ENCODE measurements around the gene GPSM1.

The GPSM1 gene

GRCh38 chr9:136328011-136328621 is 777 bp downstream of the GPSM1 start:
- Histone ChIP-seq H3K4me3 (ENCODE audit: low read length) (peak overlapping the region; percentile 24; the same call in 1 of the 2 replicates), H3K4me1 (ENCODE audit: control insufficient read depth, insufficient read depth, low read length) (peaks cover 9% of the 10 kb centered on the region), H3K9me3 (ENCODE audit: control insufficient read depth, insufficient read depth, low read length) (no peaks in the 10 kb centered on the region), H3K27me3 (ENCODE audit: control insufficient read depth, insufficient read depth, low read length) (no peaks in the 10 kb centered on the region), H3K36me3 (ENCODE audit: control insufficient read depth, insufficient read depth, low read length) (no peaks in the 10 kb centered on the region), H3K27ac (ENCODE audit: low read length) (no peak overlapping the region)
- no peak for DNase-seq (ENCODE audit: low read depth, low spot score)
- no CpG with 5 or more reads among the region's 13 CpGs for WGBS (ENCODE audit: insufficient coverage, insufficient read length)

DNA sequence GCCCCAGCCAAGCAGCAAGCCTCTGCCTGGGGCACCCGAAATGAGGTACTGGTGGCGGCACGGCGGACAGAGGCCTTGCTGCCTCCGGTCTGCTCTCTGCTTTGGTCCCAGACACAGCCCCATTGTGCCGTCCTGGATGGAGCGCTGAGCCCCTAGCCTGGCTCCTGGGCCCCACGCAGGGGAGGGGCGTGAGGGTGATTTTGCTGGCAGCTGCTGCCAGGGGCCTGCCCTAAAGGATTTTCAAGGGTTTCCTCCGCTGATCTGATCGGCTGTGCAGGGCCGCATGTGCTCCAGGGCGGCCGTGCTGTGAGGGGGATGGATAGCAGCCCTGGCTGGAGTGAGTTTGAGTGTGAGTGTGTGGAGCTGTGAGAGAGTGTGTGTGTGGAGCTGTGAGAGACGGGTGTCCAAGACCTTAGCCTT is 1.3 kb downstream of the GPSM1 start:
- H3K27me3 ChIP-seq (ENCODE audit: control insufficient read depth, insufficient read depth, low read length), result no peaks in the 10 kb centered on the region
- H3K9me3 ChIP-seq (ENCODE audit: control insufficient read depth, insufficient read depth, low read length), result no peaks in the 10 kb centered on the region
- DNase-seq (ENCODE audit: low read depth, low spot score), result no peak
- H3K36me3 ChIP-seq (ENCODE audit: control insufficient read depth, insufficient read depth, low read length), result no peaks in the 10 kb centered on the region
- no peak overlapping the region for H3K4me3 ChIP-seq (ENCODE audit: low read length)
- H3K27ac ChIP-seq (ENCODE audit: low read length), result no peak overlapping the region
- H3K4me1 ChIP-seq (ENCODE audit: control insufficient read depth, insufficient read depth, low read length), result peaks cover 9% of the 10 kb centered on the region
- WGBS (ENCODE audit: insufficient coverage, insufficient read length), result no CpG with 5 or more reads among the region's 15 CpGs

GRCh38 chr9:136329211-136329627 is 1.9 kb downstream of the GPSM1 start:
- no CpG with 5 or more reads among the region's 19 CpGs for WGBS (ENCODE audit: insufficient coverage, insufficient read length)
- no peaks in the 10 kb centered on the region for H3K9me3 ChIP-seq (ENCODE audit: control insufficient read depth, insufficient read depth, low read length)
- no peak for DNase-seq (ENCODE audit: low read depth, low spot score)
- H3K4me3 ChIP-seq (ENCODE audit: low read length), result no peak overlapping the region
- no peak overlapping the region for H3K27ac ChIP-seq (ENCODE audit: low read length)
- H3K27me3 ChIP-seq (ENCODE audit: control insufficient read depth, insufficient read depth, low read length), result no peaks in the 10 kb centered on the region
- H3K36me3 ChIP-seq (ENCODE audit: control insufficient read depth, insufficient read depth, low read length), result no peaks in the 10 kb centered on the region; the same call in 1 of the 2 replicates
- H3K4me1 ChIP-seq (ENCODE audit: control insufficient read depth, insufficient read depth, low read length), result peaks cover 9% of the 10 kb centered on the region

- H3K36me3 ChIP-seq (ENCODE audit: control insufficient read depth, insufficient read depth, low read length), result no peaks in the 10 kb centered on the region; the same call in 1 of the 2 replicates
- H3K27ac ChIP-seq (ENCODE audit: low read length), result no peak overlapping the region
- H3K9me3 ChIP-seq (ENCODE audit: control insufficient read depth, insufficient read depth, low read length), result no peaks in the 10 kb centered on the region
- WGBS (ENCODE audit: insufficient coverage, insufficient read length), result no CpG with 5 or more reads among the region's 23 CpGs
- peaks cover 9% of the 10 kb centered on the region for H3K4me1 ChIP-seq (ENCODE audit: control insufficient read depth, insufficient read depth, low read length)
- no peaks in the 10 kb centered on the region for H3K27me3 ChIP-seq (ENCODE audit: control insufficient read depth, insufficient read depth, low read length)
- no peak for DNase-seq (ENCODE audit: low read depth, low spot score)
- no peak overlapping the region for H3K4me3 ChIP-seq (ENCODE audit: low read length)
Observed at GRCh38 chr9:136329636-136330405, 2.5 kb downstream of the GPSM1 start.

DNA sequence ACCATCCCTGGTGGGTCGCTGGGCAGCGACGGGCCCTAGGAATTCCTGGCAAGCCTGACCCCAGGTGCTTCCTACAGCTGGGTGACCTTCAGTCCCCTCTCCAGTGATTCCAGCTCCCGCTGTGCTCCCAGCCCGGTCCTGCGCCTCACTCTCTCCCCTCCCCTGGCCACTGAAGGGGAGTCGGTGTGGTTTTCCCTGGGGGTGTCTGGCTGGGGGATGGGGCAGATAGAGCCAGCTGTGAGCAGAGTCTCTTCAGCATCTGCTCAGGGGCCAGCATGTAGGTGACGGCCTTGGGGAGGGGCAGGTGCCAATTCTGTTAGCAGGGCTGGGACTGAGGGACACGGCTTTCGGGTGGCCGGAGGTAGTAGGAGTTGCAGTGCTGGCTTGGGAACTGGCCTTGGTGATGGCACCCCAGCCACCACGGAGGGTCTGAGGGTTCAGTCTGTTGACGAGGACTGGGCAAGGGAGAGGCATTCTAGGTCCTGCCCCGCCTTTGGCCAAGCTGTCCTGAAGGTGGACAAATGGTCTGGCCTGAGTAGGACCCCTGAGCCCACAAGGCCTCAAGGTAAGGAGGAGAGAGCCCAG is 3.2 kb downstream of the GPSM1 start:
- no CpG with 5 or more reads among the region's 14 CpGs for WGBS (ENCODE audit: insufficient coverage, insufficient read length)
- Histone ChIP-seq H3K9me3 (ENCODE audit: control insufficient read depth, insufficient read depth, low read length) (no peaks in the 10 kb centered on the region), H3K27ac (ENCODE audit: low read length) (no peak overlapping the region), H3K4me1 (ENCODE audit: control insufficient read depth, insufficient read depth, low read length) (peaks cover 9% of the 10 kb centered on the region), H3K27me3 (ENCODE audit: control insufficient read depth, insufficient read depth, low read length) (no peaks in the 10 kb centered on the region), H3K36me3 (ENCODE audit: control insufficient read depth, insufficient read depth, low read length) (no peaks in the 10 kb centered on the region; the same call in 1 of the 2 replicates), H3K4me3 (ENCODE audit: low read length) (no peak overlapping the region)
- no peak for DNase-seq (ENCODE audit: low read depth, low spot score)

- Histone ChIP-seq H3K4me1 (ENCODE audit: control insufficient read depth, insufficient read depth, low read length) (peaks cover 9% of the 10 kb centered on the region), H3K27me3 (ENCODE audit: control insufficient read depth, insufficient read depth, low read length) (no peaks in the 10 kb centered on the region), H3K36me3 (ENCODE audit: control insufficient read depth, insufficient read depth, low read length) (no peaks in the 10 kb centered on the region; the same call in 1 of the 2 replicates), H3K9me3 (ENCODE audit: control insufficient read depth, insufficient read depth, low read length) (no peaks in the 10 kb centered on the region), H3K4me3 (ENCODE audit: low read length) (no peak overlapping the region), H3K27ac (ENCODE audit: low read length) (no peak overlapping the region)
- DNase-seq (ENCODE audit: low read depth, low spot score), result no peak
- WGBS (ENCODE audit: insufficient coverage, insufficient read length), result no CpG with 5 or more reads among the region's 15 CpGs
Observed at GRCh38 chr9:136331030-136331429, 3.7 kb downstream of the GPSM1 start.

DNA sequence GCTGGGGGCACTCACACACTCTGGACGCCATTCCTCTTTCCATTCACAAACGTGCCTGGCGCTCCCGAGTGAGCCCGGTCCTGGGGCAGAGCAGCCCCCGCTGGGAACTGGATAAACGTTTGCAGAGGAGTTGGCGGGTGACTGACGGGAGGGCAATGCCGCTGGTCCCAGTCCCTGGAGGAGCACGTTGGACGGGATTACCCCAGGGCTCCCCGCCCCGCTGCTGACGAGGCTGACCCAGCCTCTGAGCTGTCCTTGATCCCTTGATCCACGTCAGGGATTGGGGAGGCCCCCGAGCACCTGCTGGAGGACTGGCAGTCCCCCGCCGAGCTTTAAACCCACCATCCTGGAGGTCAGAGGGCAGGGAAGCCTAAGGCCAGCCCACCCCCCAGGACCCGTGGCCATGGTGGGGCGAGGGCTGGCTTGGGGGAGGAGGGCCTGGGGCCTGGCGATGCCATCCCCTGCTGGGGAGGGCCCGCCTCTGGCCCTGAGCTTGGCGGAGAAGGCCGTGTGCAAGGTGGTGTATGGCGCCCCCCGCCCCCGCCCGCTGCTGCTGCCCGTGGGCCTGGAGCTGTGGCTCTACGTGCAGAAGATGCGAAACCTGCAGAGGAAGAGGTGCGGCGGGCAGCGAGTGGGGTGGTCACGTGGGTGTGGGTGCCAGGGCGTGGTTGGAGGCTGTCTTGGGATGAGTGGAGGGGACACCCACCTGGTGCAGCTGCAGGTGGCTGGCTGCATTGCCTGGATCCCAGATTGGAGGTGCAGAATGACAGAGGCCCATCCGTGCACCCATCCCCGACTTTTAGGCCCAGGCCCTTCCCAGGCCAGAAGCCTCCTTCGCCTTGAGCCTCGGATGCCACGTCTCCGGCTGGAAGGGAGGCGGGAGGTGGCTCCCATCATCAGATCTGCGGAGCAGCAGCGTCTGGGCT is 4.5 kb downstream of the GPSM1 start:
- Histone ChIP-seq H3K4me3 (ENCODE audit: low read length) (no peak overlapping the region), H3K4me1 (ENCODE audit: control insufficient read depth, insufficient read depth, low read length) (peaks cover 3% of the 10 kb centered on the region), H3K27me3 (ENCODE audit: control insufficient read depth, insufficient read depth, low read length) (no peaks in the 10 kb centered on the region), H3K36me3 (ENCODE audit: control insufficient read depth, insufficient read depth, low read length) (no peaks in the 10 kb centered on the region; the same call in 1 of the 2 replicates), H3K27ac (ENCODE audit: low read length) (no peak overlapping the region), H3K9me3 (ENCODE audit: control insufficient read depth, insufficient read depth, low read length) (no peaks in the 10 kb centered on the region)
- DNase-seq (ENCODE audit: low read depth, low spot score), result no peak
- no CpG with 5 or more reads among the region's 46 CpGs for WGBS (ENCODE audit: insufficient coverage, insufficient read length)

- no peak overlapping the region for H3K27ac ChIP-seq (ENCODE audit: low read length)
- H3K4me3 ChIP-seq (ENCODE audit: low read length), result no peak overlapping the region
- H3K36me3 ChIP-seq (ENCODE audit: control insufficient read depth, insufficient read depth, low read length), result peaks cover 2% of the 10 kb centered on the region; the same call in 1 of the 2 replicates
- no CpG with 5 or more reads among the region's 11 CpGs for WGBS (ENCODE audit: insufficient coverage, insufficient read length)
- no peaks in the 10 kb centered on the region for H3K9me3 ChIP-seq (ENCODE audit: control insufficient read depth, insufficient read depth, low read length)
- no peak for DNase-seq (ENCODE audit: low read depth, low spot score)
- H3K27me3 ChIP-seq (ENCODE audit: control insufficient read depth, insufficient read depth, low read length), result no peaks in the 10 kb centered on the region
- peaks cover 1% of the 10 kb centered on the region for H3K4me1 ChIP-seq (ENCODE audit: control insufficient read depth, insufficient read depth, low read length)
Observed at GRCh38 chr9:136332482-136332983, 5.2 kb downstream of the GPSM1 start.

- Histone ChIP-seq H3K4me3 (ENCODE audit: low read length) (no peak overlapping the region), H3K27ac (ENCODE audit: low read length) (no peak overlapping the region)
Observed at GRCh38 chr9:136333045-136333444, 5.7 kb downstream of the GPSM1 start.

More at GRCh38 chr9:136333045-136333444, 5.7 kb downstream of the GPSM1 start:
- H3K36me3 ChIP-seq (ENCODE audit: control insufficient read depth, insufficient read depth, low read length), result peaks cover 2% of the 10 kb centered on the region; the same call in 1 of the 2 replicates
- no peaks in the 10 kb centered on the region for H3K9me3 ChIP-seq (ENCODE audit: control insufficient read depth, insufficient read depth, low read length)
- DNase-seq (ENCODE audit: low read depth, low spot score), result no peak
- no peaks in the 10 kb centered on the region for H3K27me3 ChIP-seq (ENCODE audit: control insufficient read depth, insufficient read depth, low read length)
- H3K4me1 ChIP-seq (ENCODE audit: control insufficient read depth, insufficient read depth, low read length), result no peaks in the 10 kb centered on the region; the same call in none of the 2 replicates
- no CpG with 5 or more reads among the region's 12 CpGs for WGBS (ENCODE audit: insufficient coverage, insufficient read length)

All from iPS DF 6.9 (cell line).